ENCODE data around the gene HACL1.

Gene HACL1

DNA sequence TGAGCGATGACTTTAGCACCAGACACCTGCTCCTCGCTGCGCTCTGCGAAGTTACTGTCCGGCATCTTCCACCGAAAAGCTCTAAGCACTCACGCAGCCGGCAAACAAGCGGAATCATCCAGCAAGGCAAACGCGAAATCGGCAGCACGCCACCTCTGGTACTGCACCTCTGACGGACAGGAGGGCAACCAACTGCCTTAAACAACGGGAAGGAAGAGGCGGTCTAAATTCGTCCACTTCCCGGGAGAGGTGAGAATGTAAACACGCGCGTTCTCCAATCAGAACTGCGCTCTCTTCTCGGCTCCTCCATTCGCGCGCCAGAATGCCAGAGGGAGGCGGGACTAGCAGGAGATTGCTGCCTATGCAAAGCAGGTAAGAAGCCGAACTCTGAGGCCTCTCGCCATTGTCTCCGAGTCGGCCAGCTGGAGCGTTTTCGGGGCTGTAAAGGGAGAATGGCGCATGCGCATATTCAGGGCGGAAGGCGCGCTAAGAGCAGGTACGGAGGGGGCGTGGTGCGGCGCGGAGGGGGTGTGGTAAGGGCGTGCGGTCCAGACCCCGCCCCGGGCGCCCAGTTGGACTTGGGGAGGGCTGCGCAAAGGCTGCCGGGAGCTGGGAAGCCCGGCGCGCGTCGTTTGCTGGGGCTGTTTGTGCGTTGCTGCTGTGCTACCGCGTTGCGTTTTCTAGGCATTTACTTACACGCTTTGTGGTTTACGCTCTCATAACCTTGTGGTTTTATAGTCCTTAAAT, at the start of gene HACL1, which contains the start of gene BTD:
Gene HACL1, minus strand, starts transcription at position 171 of the 747 bp plus-strand sequence. Its CDS starts 106 bp downstream, at position 65.
Gene BTD, plus strand, starts transcription at position 347 of the 747 bp plus-strand sequence. CDS start 33,695 bp downstream, outside the sequence.
- peak; percentile 98 for DNase-seq (ENCODE audit: low read depth)

- no peak for DNase-seq (ENCODE audit: low read depth)
Measured at GRCh38 chr3:15649858-15650257, 48.5 kb upstream of the HACL1 start.

DNA sequence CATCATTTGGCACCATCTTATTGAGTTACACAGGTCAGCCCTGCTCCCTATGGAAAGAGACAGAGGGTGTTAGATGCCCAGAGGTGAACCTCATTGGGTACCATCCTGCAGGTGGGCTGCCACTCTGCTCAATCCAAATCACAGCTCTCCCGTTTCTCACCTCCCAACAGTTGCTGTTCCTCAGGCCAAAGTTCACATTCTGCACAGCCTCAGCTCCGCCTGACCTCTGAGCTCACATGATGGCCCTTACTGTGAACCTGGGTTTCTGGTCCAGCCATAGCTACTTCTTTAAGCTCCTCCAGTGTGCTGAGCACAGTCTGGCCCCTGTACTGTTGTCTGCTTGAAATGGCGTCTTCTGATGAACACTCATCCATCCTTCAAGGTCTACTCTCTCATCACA, 48.0 kb upstream of the HACL1 start:
- DNase-seq (ENCODE audit: low read depth), result no peak

DNA sequence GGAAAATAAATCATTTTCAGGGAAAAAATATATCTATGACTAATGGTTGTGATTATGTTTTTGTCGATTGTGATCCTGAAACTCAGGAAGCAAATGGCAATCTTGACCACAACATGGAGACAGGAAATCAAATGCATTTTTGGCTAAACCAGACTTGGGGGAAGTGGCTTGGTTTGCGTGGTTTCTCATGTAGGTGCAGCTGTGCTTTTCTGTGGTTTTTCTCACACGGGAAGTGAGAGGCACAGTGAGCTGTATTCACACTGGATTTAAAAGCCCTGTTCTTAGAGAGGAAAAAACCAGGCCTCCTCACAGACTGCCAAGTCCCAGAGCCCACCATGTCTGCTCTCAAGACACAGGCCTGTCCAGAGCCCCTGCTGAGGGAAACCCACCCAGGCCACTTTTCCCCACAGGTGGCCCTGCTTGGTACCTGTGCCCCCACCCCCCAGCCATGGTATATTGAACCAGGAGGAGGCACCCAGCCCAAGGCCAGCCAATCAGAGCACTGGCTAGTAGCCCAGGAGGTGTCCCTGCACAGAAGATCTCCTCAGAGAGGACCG, 46.3 kb upstream of the HACL1 start:
- peak; percentile 24 for DNase-seq (ENCODE audit: low read depth)

- no peak for DNase-seq (ENCODE audit: low read depth)
Measured at GRCh38 chr3:15646851-15647511, 45.6 kb upstream of the HACL1 start.

- no peak for DNase-seq (ENCODE audit: low read depth)
Measured at GRCh38 chr3:15645740-15646501, 44.6 kb upstream of the HACL1 start.

GRCh38 chr3:15645246-15645645, 43.9 kb upstream of the HACL1 start:
- no peak for DNase-seq (ENCODE audit: low read depth)

- DNase-seq (ENCODE audit: low read depth), result no peak
Measured at GRCh38 chr3:15638891-15639262, 37.5 kb upstream of the HACL1 start.

DNA sequence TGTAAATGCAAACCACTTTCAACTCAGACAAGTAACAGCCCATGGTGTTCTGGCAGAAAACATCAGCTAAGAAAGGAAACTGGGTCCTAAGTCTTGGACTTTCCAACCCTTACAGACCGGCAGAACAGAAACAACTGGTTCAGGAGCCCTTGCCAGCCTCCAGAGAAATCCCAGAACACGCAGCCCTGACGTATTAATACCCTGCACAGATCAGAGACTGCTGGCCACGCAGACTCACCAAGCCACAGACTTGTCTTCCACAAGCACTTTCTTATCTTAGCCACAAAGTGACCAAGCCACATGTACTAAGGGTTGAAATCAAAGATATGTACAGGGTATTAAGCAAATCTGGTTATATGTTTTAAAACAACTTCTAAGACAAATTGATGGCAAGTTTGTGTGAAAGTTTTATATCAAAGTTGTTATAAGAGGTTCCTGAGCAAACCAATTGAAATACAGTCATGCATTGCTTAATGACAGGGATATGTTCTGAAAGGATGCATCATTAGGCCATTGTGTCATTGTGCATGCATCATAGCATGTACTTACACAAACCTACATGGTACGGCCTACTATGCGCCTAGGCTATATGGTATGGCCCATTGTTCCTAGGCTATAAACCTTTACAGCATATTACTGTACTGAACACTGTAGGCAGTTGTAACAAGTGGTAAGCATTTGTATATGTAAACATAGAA, 37.0 kb upstream of the HACL1 start:
- DNase-seq (ENCODE audit: low read depth), result no peak

- no peak for DNase-seq (ENCODE audit: low read depth)
Measured at GRCh38 chr3:15637131-15637951, 36.0 kb upstream of the HACL1 start.

- DNase-seq (ENCODE audit: low read depth), result no peak
Measured at GRCh38 chr3:15636028-15636709, 34.8 kb upstream of the HACL1 start.

DNA sequence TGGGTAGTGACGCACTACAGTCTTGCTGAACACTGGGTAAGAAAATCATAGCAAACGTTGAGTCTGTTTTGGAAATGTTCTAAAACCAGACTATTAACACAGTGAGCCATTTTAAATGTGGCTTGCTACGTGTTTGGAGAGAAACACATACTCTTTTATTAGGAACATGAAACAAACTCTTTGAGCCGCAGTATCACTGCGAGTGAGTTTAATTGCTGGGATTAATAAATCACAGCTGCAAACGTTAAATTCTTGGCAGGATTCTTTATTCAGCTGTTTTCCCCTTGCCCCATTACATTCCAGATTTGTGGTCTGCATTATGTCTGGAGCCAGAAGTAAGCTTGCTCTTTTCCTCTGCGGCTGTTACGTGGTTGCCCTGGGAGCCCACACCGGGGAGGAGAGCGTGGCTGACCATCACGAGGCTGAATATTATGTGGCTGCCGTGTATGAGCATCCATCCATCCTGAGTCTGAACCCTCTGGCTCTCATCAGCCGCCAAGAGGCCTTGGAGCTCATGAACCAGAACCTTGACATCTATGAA, 33.8 kb upstream of the HACL1 start:
- DNase-seq (ENCODE audit: low read depth), result no peak

GRCh38 chr3:15634671-15635070, 33.3 kb upstream of the HACL1 start:
- no peak for DNase-seq (ENCODE audit: low read depth)

DNA sequence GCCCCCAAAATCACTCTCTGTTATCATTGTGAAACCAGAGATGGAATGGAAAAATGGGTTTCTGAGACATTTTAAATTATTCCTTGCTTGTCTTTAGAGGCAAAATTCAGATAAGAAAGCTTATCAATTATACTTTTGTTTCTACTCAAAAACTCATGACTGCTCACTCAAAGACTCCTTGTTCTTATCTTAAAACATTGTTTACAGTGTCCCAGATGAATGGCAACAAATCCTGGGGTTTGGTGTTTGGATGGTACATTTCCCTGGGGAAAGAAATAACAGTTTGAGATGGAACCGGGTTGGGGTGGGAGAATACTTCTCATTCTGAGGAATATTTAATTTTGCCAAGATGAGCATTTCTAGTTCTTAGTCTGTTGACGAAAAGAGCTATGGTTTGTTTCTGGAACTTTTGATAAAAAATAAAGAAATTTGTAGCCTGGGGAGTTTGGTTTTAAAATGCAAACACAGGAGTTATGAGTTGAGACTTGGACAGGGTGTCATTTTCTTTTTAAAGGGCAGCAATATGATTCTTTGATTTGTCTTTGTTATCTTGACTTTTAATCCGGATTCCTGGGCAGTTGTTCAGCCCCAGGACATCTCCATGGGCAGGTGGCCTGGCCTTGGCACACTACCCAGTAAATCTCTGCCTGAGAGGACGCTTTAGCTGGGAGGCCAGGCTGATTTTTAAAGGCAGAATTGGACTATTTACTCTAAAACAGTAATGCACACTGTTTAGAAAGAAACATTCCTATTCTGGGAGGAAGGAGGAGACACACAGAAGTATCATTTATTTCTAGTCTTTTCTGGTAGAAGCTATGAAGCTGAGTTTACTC, 32.6 kb upstream of the HACL1 start:
- no peak for DNase-seq (ENCODE audit: low read depth)

GRCh38 chr3:15633159-15633558, 31.8 kb upstream of the HACL1 start:
- no peak for DNase-seq (ENCODE audit: low read depth)

GRCh38 chr3:15632212-15632580, 30.8 kb upstream of the HACL1 start:
- DNase-seq (ENCODE audit: low read depth), result no peak

- no peak for DNase-seq (ENCODE audit: low read depth)
Measured at GRCh38 chr3:15631426-15632211, 30.2 kb upstream of the HACL1 start.

DNA sequence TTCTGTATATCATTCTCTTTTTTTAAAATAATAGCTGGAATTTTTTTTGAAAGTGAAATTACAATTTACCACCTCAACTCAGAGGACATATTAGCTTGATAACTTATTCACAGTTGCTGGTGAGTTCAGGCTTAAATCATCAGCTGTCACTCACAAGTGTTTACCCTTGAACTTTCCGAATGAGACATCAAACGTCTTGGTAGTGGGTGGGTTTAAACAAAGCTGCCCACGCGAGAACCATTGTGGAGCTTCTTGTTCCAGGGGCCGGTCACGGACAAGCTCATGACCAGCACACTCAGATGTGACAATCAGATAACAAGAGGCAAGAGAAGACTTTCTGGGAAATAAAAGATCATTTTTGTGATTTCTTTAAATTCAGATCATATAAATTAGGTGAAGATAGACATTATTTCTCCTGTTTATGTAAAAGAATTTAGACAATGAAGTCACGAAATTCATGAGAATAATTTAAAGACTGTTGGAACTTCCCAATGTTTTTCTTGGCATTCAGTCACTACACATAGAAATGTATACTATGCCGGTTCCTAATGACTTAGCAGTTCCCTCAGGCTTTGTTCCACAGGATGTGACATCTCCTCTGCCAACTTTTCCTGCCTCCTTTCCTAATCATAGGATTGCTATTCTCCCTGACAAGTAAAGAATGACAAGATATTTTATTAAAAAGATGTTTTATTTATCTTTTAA, 29.4 kb upstream of the HACL1 start:
- DNase-seq (ENCODE audit: low read depth), result no peak

Data from stimulated activated CD4-positive, alpha-beta T cell treated with anti-CD3 and anti-CD28 coated beads, Interleukin-2, amount 100 ng/mL, for 4 hours (primary cell).